ENCODE data around the gene SPIRE2. TPM values are rescaled to one million over a fixed set of nuclear protein-coding genes. Genes with fewer than 3 reads are reported as not detected.
"Not testable (repeated sequence)": the region's sequence is repeated elsewhere in the genome, so short reads cannot be mapped to it uniquely, and the experiment has no call there.

The SPIRE2 gene
- total and polyA plus RNA-seq, 9 of the 15 experiments (the other 6 are each of a cell fraction or from before 2014, with no cell fraction given): 0.70 to 7.5 (median 4.6) TPM

DNA sequence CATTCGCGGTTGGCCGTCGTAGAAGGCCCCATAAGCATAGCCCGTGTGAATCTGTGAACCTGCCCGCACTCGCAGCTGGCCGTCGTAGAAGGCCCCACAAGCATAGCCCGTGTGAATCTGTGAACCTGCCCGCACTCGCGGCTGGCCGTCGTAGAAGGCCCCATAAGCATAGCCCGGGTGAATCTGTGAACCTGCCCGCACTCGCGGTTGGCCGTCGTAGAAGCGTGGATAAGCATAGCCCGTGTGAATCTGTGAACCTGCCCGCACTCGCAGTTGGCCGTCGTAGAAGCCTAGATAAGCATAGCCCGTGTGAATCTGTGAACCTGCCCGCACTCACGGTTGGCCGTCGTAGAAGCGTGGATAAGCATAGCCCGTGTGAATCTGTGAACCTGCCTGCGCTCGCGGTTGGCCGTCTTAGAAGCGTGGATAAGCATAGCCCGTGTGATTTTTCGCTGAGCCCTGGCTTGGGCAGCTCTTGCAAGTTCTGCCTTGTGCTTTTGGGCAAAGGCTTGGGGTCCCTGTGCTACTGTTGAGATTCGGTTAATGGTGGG lies 6.6 kb downstream of the SPIRE2 start:
- DNase-seq (ENCODE audit: extremely low read depth in 1 of 4, low spot score in 3 of 4); H3K9ac ChIP-seq (ENCODE audit: insufficient read depth in 1 of 2, low read depth in 2 of 2, low read length in 2 of 2); CTCF ChIA-PET (ENCODE audit: low intra/inter-chr PET ratio); H3K27ac ChIP-seq (ENCODE audit: extremely low read depth, low read depth, low read length); in situ Hi-C loops (cut with MboI); H4K20me1 ChIP-seq (replicated peaks; ENCODE audit: control insufficient read depth, insufficient read depth, low read length); H3K4me2 ChIP-seq (ENCODE audit: insufficient read depth, low read length); H2AFZ ChIP-seq (ENCODE audit: low read depth, low read length); ATAC-seq; H3K9me3 ChIP-seq (replicated peaks; ENCODE audit: control insufficient read depth, insufficient read depth, low read depth, low read length); POLR2A ChIA-PET; H3K9me1 ChIP-seq (ENCODE audit: control insufficient read depth, insufficient read depth, low read length); H3K36me3 ChIP-seq (ENCODE audit: control insufficient read depth, insufficient read depth, low read length); H3K27me3 ChIP-seq (ENCODE audit: control insufficient read depth in 2 of 2, insufficient read depth in 2 of 2, low read length in 2 of 2); H3K4me3 ChIP-seq; H3K79me2 ChIP-seq (ENCODE audit: control insufficient read depth, insufficient read depth, low read length); FAIRE-seq; intact Hi-C loops (cut with micrococcal nuclease): not testable (repeated sequence)
- peaks cover 3 to 31% of the 10 kb centered on the region in 2 experiments; a peak in 3 of 5 replicates for H3K4me1 ChIP-seq (replicated peaks in 1 of 2; ENCODE audit: control insufficient read depth in 2 of 2, insufficient read depth in 2 of 2, low read length in 2 of 2)
- 97% methylated on average over 20 of the region's 42 CpGs for WGBS (ENCODE audit: insufficient coverage, low coverage, missing lambda C conversion rate)
- TSS peak; percentile 26 for BruUV-seq (replicated peaks)
- TF ChIP-seq, protein P1, sequence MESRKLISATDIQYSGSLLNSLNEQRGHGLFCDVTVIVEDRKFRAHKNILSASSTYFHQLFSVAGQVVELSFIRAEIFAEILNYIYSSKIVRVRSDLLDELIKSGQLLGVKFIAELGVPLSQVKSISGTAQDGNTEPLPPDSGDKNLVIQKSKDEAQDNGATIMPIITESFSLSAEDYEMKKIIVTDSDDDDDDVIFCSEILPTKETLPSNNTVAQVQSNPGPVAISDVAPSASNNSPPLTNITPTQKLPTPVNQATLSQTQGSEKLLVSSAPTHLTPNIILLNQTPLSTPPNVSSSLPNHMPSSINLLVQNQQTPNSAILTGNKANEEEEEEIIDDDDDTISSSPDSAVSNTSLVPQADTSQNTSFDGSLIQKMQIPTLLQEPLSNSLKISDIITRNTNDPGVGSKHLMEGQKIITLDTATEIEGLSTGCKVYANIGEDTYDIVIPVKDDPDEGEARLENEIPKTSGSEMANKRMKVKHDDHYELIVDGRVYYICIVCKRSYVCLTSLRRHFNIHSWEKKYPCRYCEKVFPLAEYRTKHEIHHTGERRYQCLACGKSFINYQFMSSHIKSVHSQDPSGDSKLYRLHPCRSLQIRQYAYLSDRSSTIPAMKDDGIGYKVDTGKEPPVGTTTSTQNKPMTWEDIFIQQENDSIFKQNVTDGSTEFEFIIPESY (CRISPR knock-in tag; IDR thresholded peaks at IDR 0.05): 0 out of 2 replicates have a peak, but pooled peaks have one; percentile 23

DNA sequence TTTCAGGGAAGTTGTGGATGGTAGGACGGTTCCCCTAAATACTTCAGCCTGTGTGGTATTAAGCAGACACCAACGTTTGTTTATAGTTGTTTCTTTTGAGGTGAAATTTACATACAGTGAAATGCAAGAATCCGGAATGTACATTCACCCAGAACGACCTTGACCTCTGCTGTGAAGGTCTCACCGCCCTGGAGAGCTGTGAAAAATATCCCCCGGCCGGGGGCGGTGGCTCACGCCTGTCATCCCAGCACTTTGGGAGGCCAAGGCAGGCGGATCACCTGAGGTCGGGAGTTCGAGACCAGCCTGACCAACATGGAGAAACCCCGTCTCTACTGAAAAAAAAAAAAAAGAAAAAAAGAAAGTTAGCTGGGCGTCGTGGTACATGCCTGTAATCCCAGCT lies 8.2 kb downstream of the SPIRE2 start:
- H4K20me1 ChIP-seq (replicated peaks; ENCODE audit: control insufficient read depth, insufficient read depth, low read length); H3K36me3 ChIP-seq (ENCODE audit: control insufficient read depth, insufficient read depth, low read length); intact Hi-C loops (cut with micrococcal nuclease); in situ Hi-C loops (cut with MboI); H2AFZ ChIP-seq (ENCODE audit: low read depth, low read length); H3K4me3 ChIP-seq; BruUV-seq (replicated peaks); H3K79me2 ChIP-seq (ENCODE audit: control insufficient read depth, insufficient read depth, low read length); H3K9ac ChIP-seq (ENCODE audit: insufficient read depth in 1 of 2, low read depth in 2 of 2, low read length in 2 of 2); ATAC-seq; H3K9me3 ChIP-seq (replicated peaks; ENCODE audit: control insufficient read depth, insufficient read depth, low read depth, low read length); CTCF ChIA-PET (ENCODE audit: low intra/inter-chr PET ratio); H3K27me3 ChIP-seq (ENCODE audit: control insufficient read depth in 2 of 2, insufficient read depth in 2 of 2, low read length in 2 of 2); DNase-seq (ENCODE audit: extremely low read depth in 1 of 4, low spot score in 3 of 4); H3K9me1 ChIP-seq (ENCODE audit: control insufficient read depth, insufficient read depth, low read length); FAIRE-seq; H3K4me2 ChIP-seq (ENCODE audit: insufficient read depth, low read length); H3K27ac ChIP-seq (ENCODE audit: extremely low read depth, low read depth, low read length): not testable (repeated sequence)
- H3K4me1 ChIP-seq (replicated peaks in 1 of 2; ENCODE audit: control insufficient read depth in 2 of 2, insufficient read depth in 2 of 2, low read length in 2 of 2): peaks cover 3 to 30% of the 10 kb centered on the region in 2 experiments; a peak in 3 of 5 replicates
- POLR2A ChIA-PET: interaction anchor here (0.6 kb wide), 1 partner anchor 8 kb away, joined by 3 read pairs; the partner anchor contains the start of gene SPIRE2
- WGBS (ENCODE audit: insufficient coverage, low coverage, missing lambda C conversion rate): 76% methylated on average over 9 of the region's 15 CpGs

All from K562 (cell line).